Neuronal stem cell (in vitro differentiated cells): ENCODE data around the gene GINS1. TPM values are rescaled to one million over a fixed set of nuclear protein-coding genes. Genes with fewer than 3 reads are reported as not detected.
A peak's percentile ranks its signal among the peaks of the same experiment; 100 is the strongest.

Experiments used
- DNase-seq: peaks from one replicate; pipeline ENCODE4 v3.0.0-alpha.2; 2013; ENCODE audit warnings: low spot score
- H2AFZ ChIP-seq: one replicate; pipeline ENCODE4 v1.6.1; 2013; ENCODE audit warnings: mild to moderate bottlenecking, low read length, inconsistent platforms
- H2AK5ac ChIP-seq: 2 replicates; pipeline ENCODE4 v1.6.1; 2013; ENCODE audit warnings: low read depth, mild to moderate bottlenecking, inconsistent platforms, low read length, moderate library complexity, mixed read lengths
- H2BK120ac ChIP-seq: 2 replicates; pipeline ENCODE4 v1.6.1; 2013; ENCODE audit warnings: low read depth, mild to moderate bottlenecking, inconsistent platforms, low read length, moderate library complexity, mixed read lengths
- H2BK12ac ChIP-seq: one replicate; pipeline ENCODE4 v1.6.1; 2013; ENCODE audit warnings: low read length, inconsistent platforms
- H2BK15ac ChIP-seq: 2 replicates; pipeline ENCODE4 v1.6.1; 2013; ENCODE audit warnings: mild to moderate bottlenecking, low read length, inconsistent platforms, mixed read lengths
- H2BK5ac ChIP-seq: one replicate; pipeline ENCODE4 v1.6.1; 2013; ENCODE audit warnings: inconsistent platforms, mild to moderate bottlenecking, low read length, moderate library complexity
- H3K14ac ChIP-seq: one replicate; pipeline ENCODE4 v1.6.1; 2013; ENCODE audit warnings: low read length, inconsistent platforms
- H3K18ac ChIP-seq: 2 replicates; pipeline ENCODE4 v1.6.1; 2013; ENCODE audit warnings: low read length, inconsistent platforms
- H3K23ac ChIP-seq: 2 replicates; pipeline ENCODE4 v1.6.1; 2013; ENCODE audit warnings: low read depth, mild to moderate bottlenecking, mixed read lengths, low read length, inconsistent platforms; ENCODE audit not compliant: poor library complexity
- H3K27ac ChIP-seq: replicated peaks from 3 replicates; pipeline ENCODE4 v1.5.1; 2013; ENCODE audit warnings: low read length, inconsistent platforms
- H3K27me3 ChIP-seq, 3 experiments: 2 replicates each; pipeline ENCODE4 v1.6.1; 2013; ENCODE audit warnings: low read length in 3 of 3, mild to moderate bottlenecking in 2 of 3, inconsistent platforms in 1 of 3, low read depth in 1 of 3, mixed read lengths in 1 of 3, moderate library complexity in 1 of 3; ENCODE audit not compliant: control insufficient read depth in 3 of 3, insufficient read depth in 3 of 3
- H3K36me3 ChIP-seq, 2 donors: replicated peaks in 1 of 2; 2 replicates each; pipeline ENCODE4 v1.6.1; 2013; ENCODE audit warnings: low read length in 2 of 2; ENCODE audit not compliant: control insufficient read depth in 2 of 2, insufficient read depth in 2 of 2
- H3K4ac ChIP-seq: 2 replicates; pipeline ENCODE4 v1.6.1; 2013; ENCODE audit warnings: inconsistent platforms, mild to moderate bottlenecking, low read length, moderate library complexity
- H3K4me1 ChIP-seq, 2 donors: 1 replicate in 1 of 2; 2 replicates in 1 of 2; pipeline ENCODE4 v1.6.1; 2013; ENCODE audit warnings: low read length in 2 of 2, low read depth in 1 of 2; ENCODE audit not compliant: control insufficient read depth in 2 of 2, insufficient read depth in 1 of 2
- H3K4me2 ChIP-seq: one replicate; pipeline ENCODE4 v1.6.1; 2013; ENCODE audit warnings: mild to moderate bottlenecking, low read length, inconsistent platforms; ENCODE audit not compliant: insufficient read depth, poor library complexity, severe bottlenecking
- H3K4me3 ChIP-seq, 2 donors: 2 replicates each; pipeline ENCODE4 v1.5.1; 2013; ENCODE audit warnings: low read length in 2 of 2, mild to moderate bottlenecking in 2 of 2, inconsistent platforms in 1 of 2, moderate library complexity in 1 of 2
- H3K79me1 ChIP-seq: one replicate; pipeline ENCODE4 v1.6.1; 2013; ENCODE audit warnings: low read depth, mild to moderate bottlenecking, inconsistent platforms, low read length, moderate library complexity
- H3K9ac ChIP-seq: one replicate; pipeline ENCODE4 v1.6.1; 2013; ENCODE audit warnings: mild to moderate bottlenecking, low read depth, low read length, inconsistent platforms; ENCODE audit not compliant: poor library complexity
- H3K9me3 ChIP-seq, 2 donors: replicated peaks in 1 of 2; 2 replicates each; pipeline versions ENCODE3 to v1.6.1; 2013; ENCODE audit warnings: low read length in 2 of 2, mild to moderate bottlenecking in 2 of 2, inconsistent platforms in 1 of 2, low read depth in 1 of 2, mixed read lengths in 1 of 2, moderate library complexity in 1 of 2; ENCODE audit not compliant: control insufficient read depth in 2 of 2, insufficient read depth in 1 of 2
- H4K8ac ChIP-seq: one replicate; pipeline ENCODE4 v1.6.1; 2013; ENCODE audit warnings: low read depth, mild to moderate bottlenecking, inconsistent platforms, low read length, moderate library complexity
- H4K91ac ChIP-seq: one replicate; pipeline ENCODE4 v1.6.1; 2013; ENCODE audit warnings: low read length, low read depth, mild to moderate bottlenecking, inconsistent platforms; ENCODE audit not compliant: poor library complexity
- WGBS, 2 donors: extraction: QIAGEN DNeasy Blood & Tissue Kit; methylation state at CpG; one replicate each; pipeline ENCODE4 v1.1.7; 2013; ENCODE audit warnings: missing lambda C conversion rate in 2 of 2, mixed read lengths in 1 of 2; ENCODE audit not compliant: insufficient read length in 2 of 2, insufficient replicate concordance in 1 of 2; ENCODE audit errors: extremely low coverage in 2 of 2; 5-methylcytosine and 5-hydroxymethylcytosine counted together
- polyA plus RNA-seq, 2 experiments: library from polyadenylated mRNA; stranded (reverse); fragments of 200-250 nt; gene quantifications; one replicate each; pipeline ENCODE4 v1.2.3, GENCODE V29; 2013

GINS1 gene
- polyA plus RNA-seq (2013, experiment 1 of 2) = 30.1 TPM
- 30.6 TPM for polyA plus RNA-seq (2013, experiment 2 of 2)

DNA sequence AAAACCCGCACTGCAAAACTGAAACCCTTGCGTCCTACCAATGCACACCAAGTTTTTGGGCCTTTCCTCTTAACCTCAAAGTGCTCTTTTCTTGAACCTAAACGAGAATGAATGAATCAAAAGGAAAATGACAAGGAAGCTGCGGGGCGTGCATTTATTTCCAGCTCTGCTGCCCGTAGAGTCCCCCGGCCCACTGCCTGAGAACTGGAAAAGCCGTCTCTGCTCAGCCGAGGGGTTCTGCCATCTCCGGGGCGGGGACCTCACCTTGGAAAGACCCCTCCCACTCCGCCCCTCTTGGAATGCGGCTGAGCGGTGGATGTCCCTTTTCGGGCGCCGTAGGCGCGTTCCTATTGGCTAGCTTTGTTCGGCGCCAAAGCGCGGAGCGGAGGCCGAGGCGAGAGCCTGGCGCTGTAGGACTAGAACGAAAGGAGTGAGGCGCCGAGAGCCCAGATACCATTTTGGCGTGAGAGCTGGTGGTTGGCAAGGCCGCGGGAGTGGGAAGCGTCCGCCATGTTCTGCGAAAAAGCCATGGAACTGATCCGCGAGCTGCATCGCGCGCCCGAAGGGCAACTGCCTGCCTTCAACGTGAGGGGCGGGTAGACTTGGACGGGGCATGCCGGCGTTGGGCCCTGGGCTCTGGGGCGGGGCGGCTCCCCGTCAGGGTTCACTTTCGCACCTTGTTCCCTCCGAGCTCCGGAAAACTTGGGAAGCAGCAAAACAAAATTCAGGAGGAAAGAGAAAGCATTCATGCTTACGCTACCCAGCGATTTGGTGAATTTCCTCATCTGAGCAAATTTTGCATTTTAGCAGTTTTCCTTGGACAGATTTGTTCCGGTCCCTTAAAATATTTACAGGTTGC is at the start of gene GINS1:
Gene GINS1, plus strand, starts transcription at position 363 of the 859 bp plus-strand sequence. Its CDS starts 148 bp downstream, at position 511.
- no CpG with 5 or more reads among the region's 56 CpGs for WGBS, 2 donors
- Histone ChIP-seq H3K4ac (no peak within 1 kb of the TSS), H3K9ac (peak within 1 kb of the TSS; percentile 96), H3K4me1 (peaks cover 5% of the 10 kb centered on the region in 2 donors), H2BK120ac (no peak within 1 kb of the TSS), H3K23ac (peak within 1 kb of the TSS; percentile 76), H4K91ac (no peak within 1 kb of the TSS), H2AK5ac (peak within 1 kb of the TSS; percentile 12), H2BK15ac (no peak within 1 kb of the TSS), H3K4me2 (peak within 1 kb of the TSS; percentile 65), H2AFZ (peak within 1 kb of the TSS; percentile 90), H3K27ac (peak within 1 kb of the TSS; percentile 74), H2BK5ac (no peak within 1 kb of the TSS), H3K9me3 (peaks cover 3 to 10% of the 10 kb centered on the region in 2 donors), H3K14ac (peak within 1 kb of the TSS; percentile 87), H2BK12ac (no peak within 1 kb of the TSS), H3K36me3 (peaks cover 3 to 33% of the 10 kb centered on the region in 2 donors), H4K8ac (no peak within 1 kb of the TSS), H3K4me3 (peak within 1 kb of the TSS; percentile 83 to 95), H3K27me3 (no peaks in the 10 kb centered on the region), H3K79me1 (peaks cover 11% of the 10 kb centered on the region), H3K18ac (peak within 1 kb of the TSS; percentile 94)
- peak; percentile 88 for DNase-seq

DNA sequence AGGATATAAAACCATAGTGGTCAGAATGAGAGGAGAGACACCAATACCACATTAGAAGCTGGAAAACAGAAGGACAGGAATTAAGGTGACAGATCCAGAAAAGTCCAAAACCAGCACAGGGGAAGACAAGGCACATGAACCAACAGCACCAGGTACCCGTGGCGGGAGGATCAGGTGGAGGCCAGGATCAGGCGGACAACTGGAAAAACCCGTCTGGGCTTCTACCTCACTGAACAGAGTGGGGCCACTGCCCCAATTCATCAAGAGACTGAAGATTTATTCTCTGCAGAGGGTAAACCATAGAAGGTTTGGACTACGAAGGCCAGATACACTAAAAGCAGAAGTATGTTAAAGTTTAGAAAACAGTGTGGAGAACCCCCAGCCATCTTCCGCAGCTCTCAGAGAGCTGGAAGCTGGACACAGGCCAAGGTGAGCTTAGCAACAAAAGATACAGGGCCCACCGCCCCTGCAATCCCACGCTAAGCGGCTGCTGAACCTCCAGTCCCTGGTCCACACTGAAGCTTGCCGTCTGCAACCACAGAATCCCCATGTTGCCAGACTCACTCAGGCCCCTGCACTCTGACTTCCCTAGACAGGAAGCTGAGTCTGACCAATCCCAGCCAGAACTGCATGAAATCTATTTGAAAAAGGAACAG is 46.7 kb upstream of the GINS1 start:
- H3K27me3 ChIP-seq = no peaks in the 10 kb centered on the region
- DNase-seq = no peak
- H3K9me3 ChIP-seq = no peaks in the 10 kb centered on the region
- H3K4me3 ChIP-seq = no peak overlapping the region
- H2AK5ac ChIP-seq = no peak overlapping the region
- H2BK15ac ChIP-seq = no peak overlapping the region
- no peak overlapping the region for H2AFZ ChIP-seq
- no peak overlapping the region for H3K18ac ChIP-seq
- no peak overlapping the region for H3K14ac ChIP-seq
- H3K4me1 ChIP-seq = peaks cover 3 to 11% of the 10 kb centered on the region in 2 donors
- H3K9ac ChIP-seq = no peak overlapping the region
- no peak overlapping the region for H4K8ac ChIP-seq
- H3K27ac ChIP-seq = no peak overlapping the region
- H2BK12ac ChIP-seq = no peak overlapping the region
- H2BK120ac ChIP-seq = no peak overlapping the region
- H3K4ac ChIP-seq = no peak overlapping the region
- no peak overlapping the region for H3K23ac ChIP-seq
- peaks cover 9% of the 10 kb centered on the region for H3K79me1 ChIP-seq
- H4K91ac ChIP-seq = no peak overlapping the region
- H3K4me2 ChIP-seq = no peak overlapping the region
- no peak overlapping the region for H2BK5ac ChIP-seq
- no CpG with 5 or more reads among the region's 10 CpGs for WGBS, 2 donors
- H3K36me3 ChIP-seq = no peaks in the 10 kb centered on the region

DNA sequence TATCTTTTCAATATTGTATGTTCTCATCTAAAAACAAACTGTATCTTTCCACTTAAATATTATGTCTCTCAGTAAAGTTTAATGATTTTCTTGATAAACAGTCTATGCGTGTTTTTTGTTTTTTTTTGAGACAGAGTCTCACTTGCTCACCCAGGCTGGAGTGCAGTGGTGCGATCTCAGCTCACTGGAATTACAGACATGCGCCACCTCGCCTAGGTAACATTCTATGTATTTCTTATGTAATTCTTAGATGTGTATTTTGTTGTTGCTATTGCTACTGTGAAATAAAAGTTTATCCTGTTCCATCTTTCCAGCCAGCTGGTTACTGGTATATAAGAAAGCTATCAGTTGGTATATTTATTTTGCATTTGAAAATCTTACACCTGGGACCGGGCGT is 46.2 kb upstream of the GINS1 start:
- Histone ChIP-seq H3K4ac (no peak overlapping the region), H2BK120ac (no peak overlapping the region), H3K27me3 (no peaks in the 10 kb centered on the region), H2BK12ac (no peak overlapping the region), H3K4me3 (no peak overlapping the region), H3K4me2 (no peak overlapping the region), H3K9me3 (no peaks in the 10 kb centered on the region), H3K18ac (no peak overlapping the region), H4K91ac (no peak overlapping the region), H2BK5ac (no peak overlapping the region), H3K23ac (no peak overlapping the region), H3K79me1 (peaks cover 9% of the 10 kb centered on the region), H2AK5ac (no peak overlapping the region), H2BK15ac (no peak overlapping the region), H3K14ac (no peak overlapping the region), H3K36me3 (no peaks in the 10 kb centered on the region), H3K27ac (no peak overlapping the region), H2AFZ (no peak overlapping the region), H4K8ac (no peak overlapping the region), H3K9ac (no peak overlapping the region), H3K4me1 (peaks cover 0 to 7% of the 10 kb centered on the region in 2 donors)
- no CpG with 5 or more reads among the region's 6 CpGs for WGBS, 2 donors
- DNase-seq = no peak

DNA sequence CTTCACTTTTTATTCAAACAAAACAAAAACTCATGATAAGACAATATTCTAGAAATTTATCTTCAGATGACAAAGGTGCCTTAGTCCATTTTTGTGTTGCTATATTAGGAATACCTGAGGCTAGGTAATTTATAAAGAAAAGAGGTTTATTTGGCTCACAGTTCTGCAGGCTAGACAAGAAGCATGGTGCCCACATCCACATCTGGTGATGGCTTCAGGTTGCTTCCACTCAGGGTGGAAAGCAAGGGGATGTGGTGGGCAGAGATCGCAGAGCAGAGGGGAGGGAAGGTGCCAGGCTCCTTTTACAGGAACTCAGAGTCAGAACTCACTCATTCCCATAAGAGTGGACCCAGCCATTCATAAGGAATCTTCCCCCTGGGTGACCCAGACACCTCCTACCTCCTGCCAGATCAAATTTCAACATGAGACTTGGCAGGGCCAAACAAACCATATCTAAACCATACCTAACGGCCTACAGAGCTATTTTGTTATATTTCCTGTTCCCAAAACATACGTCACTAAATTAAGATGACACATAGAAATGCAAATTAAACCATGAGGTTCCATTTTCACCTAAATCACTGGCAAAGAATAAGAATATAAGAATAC is 43.2 kb upstream of the GINS1 start:
- no peak overlapping the region for H3K4me2 ChIP-seq
- H2BK5ac ChIP-seq = no peak overlapping the region
- no peak overlapping the region for H2BK120ac ChIP-seq
- H3K4ac ChIP-seq = no peak overlapping the region
- no peaks in the 10 kb centered on the region for H3K27me3 ChIP-seq
- H4K91ac ChIP-seq = no peak overlapping the region
- no peak overlapping the region for H3K18ac ChIP-seq
- H3K4me1 ChIP-seq = peaks cover 0 to 1% of the 10 kb centered on the region in 2 donors
- H3K9me3 ChIP-seq = no peaks in the 10 kb centered on the region
- no peak for DNase-seq
- no peak overlapping the region for H3K23ac ChIP-seq
- peaks cover 2% of the 10 kb centered on the region for H3K79me1 ChIP-seq
- no peaks in the 10 kb centered on the region for H3K36me3 ChIP-seq
- no CpG with 5 or more reads among the region's 3 CpGs for WGBS, 2 donors
- no peak overlapping the region for H2AK5ac ChIP-seq
- H3K4me3 ChIP-seq = no peak overlapping the region
- H2BK15ac ChIP-seq = no peak overlapping the region
- H4K8ac ChIP-seq = no peak overlapping the region
- no peak overlapping the region for H2AFZ ChIP-seq
- no peak overlapping the region for H2BK12ac ChIP-seq
- H3K27ac ChIP-seq = no peak overlapping the region
- no peak overlapping the region for H3K9ac ChIP-seq
- H3K14ac ChIP-seq = no peak overlapping the region
